KBM-7 (cell line): ENCODE data around the gene ESYT1.

ENCODE experiments used
- DNase-seq: peaks from one replicate; pipeline ENCODE4 v3.0.0-alpha.2; 2015
- in situ Hi-C: fragments of 300-500 bp; cut with MboI; formaldehyde crosslinking; loops from 2 replicates; pipeline ENCODE4 v1.14.3; 2020; ENCODE audit warnings: low sequenced_read_pairs, low pct_unique_long_range_greater_than_20kb, mixed read lengths

Gene ESYT1

GRCh38 chr12:56127888-56128669, at the start of gene ESYT1:
TSS of gene ESYT1 (plus strand) at chr12:56128267. CDS start at chr12:56128320, 53 bp downstream.
- peak; percentile 100 for DNase-seq
- in situ Hi-C loops = no loop called here

DNA sequence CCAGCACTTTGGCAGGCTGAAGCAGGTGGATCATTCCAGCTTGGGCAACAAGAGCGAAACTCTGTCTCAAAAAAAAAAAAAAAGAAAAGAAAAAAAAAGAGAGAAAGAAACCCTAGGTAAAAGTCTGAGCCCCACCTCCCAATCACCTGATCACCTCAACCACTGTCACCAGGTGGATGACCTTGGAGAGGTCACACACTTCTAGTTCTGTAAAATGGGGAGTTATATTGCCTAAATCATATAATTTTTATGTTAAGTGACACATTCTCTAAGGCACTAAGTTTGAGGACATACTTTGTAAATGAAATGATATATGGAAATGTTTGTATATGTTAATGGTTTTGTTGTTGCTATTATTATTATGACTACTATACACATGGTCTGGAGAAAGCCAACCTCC, 49.6 kb upstream of the ESYT1 start:
- in situ Hi-C loops = no loop called here

DNA sequence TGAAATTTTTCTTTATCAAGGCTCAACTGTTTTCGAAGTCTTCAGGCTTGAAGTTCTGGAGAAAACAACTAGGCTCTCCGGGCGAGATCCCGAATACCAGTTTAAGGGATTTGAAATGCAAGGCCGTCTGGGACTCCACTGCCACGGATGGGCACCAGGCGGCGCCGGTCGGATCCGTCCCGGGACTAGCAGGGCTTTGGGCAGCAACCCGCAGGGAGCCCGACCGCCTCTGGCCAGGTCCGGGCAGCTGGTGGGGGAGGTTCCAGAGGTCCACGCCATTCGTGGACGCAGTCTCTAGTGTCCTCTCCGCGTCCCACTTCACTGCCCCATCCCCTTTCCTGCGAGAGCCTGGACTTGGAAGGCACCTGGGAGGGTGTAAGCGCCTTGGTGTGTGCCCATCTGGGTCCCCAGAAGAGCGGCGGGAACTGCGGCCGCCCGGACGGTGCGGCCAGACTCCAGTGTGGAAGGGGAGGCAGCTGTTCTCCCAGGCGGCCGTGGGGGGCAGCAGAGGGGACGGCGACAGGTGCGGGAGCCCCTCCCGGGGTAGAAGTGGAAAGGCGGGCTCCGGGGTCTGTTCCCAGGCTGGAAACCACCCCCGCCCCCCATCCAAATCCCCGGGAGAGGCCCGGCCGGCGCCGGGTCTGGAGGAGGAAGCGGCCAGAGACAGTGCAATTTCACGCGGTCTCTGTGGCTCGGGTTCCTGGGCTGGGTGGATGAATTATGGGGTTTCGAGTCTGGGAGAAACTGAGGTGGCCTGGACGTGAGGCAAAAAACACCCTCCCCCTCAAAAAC, 48.9 kb upstream of the ESYT1 start:
- DNase-seq = peak; percentile 87
- in situ Hi-C loops = no loop called here

More for the DNA sequence above, 49.6 kb upstream of the ESYT1 start:
- no peak for DNase-seq

DNA sequence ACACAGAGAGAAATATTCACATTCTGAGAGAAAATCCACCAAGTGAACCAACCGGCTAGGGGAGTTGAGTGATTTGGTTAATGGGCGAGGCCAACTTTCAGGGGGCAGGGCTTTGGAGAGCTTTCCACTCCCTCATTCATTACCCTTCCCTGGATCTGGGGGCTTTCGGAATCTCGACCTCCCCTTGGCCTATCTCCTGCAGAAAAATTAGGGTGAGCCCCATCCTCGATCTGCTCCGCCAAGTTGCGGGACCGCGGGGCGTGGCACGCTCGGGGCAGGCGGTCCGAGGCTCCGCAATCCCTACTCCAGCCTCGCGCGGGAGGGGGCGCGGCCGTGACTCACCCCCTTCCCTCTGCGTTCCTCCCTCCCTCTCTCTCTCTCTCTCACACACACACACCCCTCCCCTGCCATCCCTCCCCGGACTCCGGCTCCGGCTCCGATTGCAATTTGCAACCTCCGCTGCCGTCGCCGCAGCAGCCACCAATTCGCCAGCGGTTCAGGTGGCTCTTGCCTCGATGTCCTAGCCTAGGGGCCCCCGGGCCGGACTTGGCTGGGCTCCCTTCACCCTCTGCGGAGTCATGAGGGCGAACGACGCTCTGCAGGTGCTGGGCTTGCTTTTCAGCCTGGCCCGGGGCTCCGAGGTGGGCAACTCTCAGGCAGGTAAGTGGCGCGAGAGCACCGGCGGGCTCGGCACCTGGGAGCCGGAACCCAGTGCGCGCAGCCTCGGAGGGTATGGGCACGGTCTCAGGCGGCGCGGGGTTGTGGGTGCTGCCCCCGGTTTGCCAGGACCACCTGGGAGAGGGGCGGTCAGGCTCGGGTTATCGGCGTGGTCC, 48.1 kb upstream of the ESYT1 start, which contains the start of gene ERBB3:
TSS of gene ERBB3 (plus strand) at position 443 of the 833 bp plus-strand sequence. CDS start at position 579, 136 bp downstream.
- in situ Hi-C loops = no loop called here
- DNase-seq = peak; percentile 86

DNA sequence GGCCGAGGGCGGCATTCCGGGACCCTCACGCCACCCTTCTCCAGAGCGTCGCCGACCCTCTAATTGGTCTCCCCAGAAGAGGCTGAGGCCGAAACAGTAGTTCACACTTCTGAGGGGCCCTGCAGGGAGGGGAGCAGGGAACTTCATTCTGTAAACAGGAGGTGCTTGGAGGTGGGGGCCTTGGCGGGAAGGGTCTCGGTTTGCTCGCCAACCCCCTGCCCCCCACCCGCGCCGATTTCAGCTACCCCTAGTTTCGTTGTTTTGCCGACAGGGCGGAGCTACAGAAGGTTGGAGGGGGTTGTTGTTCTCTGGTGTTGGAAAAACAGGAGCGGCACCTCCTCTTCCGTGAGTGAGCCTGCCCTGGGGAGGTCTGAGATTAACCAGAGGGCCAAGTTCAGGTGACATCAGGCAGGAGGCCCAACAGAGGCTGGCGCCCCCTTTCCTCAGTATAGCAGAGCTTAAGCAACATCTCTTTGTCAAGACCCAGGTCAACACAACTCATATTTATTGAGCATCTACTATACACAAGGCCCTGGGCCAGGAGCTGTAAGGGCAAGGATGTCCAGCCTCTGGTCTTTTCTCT, 47.4 kb upstream of the ESYT1 start:
- DNase-seq = no peak

DNA sequence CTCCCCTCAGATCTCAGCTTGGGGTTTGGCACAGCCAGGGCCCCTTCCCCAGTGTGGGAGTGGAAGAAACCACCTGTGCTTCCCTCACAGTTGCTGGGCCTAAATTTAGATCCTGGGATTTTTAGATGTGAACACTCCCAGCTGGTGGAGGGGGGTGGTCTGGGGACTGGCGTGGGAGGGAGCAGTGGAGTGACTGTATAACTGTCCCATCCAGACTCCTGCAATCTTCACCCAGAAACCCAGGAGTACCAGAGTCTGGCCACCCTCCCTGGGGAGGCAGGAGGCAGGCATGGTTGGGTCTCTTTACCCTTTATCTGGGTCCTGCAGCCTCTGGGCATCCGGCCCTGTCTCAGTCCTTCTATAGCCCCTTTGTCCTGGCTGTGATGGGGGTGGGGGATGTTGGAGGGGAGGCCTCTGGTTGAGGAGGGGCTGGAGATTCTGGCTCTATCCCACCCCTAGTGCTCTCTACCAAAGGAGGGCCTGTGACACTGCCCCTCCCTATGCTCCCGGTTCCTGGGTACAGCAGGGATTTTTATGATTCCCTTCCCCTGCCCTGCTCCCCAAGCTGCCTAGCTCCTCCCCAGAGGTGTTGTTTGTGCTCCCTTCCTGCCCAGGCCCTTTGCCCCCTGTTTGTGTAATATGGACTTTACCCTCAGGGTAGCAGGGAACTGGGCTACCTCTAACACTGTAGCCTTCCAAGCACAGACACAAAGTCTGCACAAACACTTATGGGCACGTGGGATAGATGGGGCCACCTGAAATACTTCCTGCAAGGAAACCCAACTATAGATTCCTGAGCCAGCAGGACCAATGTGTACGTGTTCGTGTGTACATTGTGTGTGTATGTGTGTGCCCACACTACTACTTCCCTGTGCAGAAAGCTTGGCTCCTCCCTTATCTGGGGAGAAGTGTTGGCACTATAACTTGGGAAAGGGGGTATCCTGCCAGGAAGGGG, 46.4 kb upstream of the ESYT1 start:
- in situ Hi-C loops = no loop called here
- DNase-seq = no peak

More for the DNA sequence above, 47.4 kb upstream of the ESYT1 start:
- in situ Hi-C loops = no loop called here

- in situ Hi-C loops = no loop called here
- DNase-seq = no peak
Observed at GRCh38 chr12:56082382-56082781, 45.7 kb upstream of the ESYT1 start.

- DNase-seq = no peak
- in situ Hi-C loops = no loop called here
Observed at GRCh38 chr12:56082967-56083366, 45.1 kb upstream of the ESYT1 start.

DNA sequence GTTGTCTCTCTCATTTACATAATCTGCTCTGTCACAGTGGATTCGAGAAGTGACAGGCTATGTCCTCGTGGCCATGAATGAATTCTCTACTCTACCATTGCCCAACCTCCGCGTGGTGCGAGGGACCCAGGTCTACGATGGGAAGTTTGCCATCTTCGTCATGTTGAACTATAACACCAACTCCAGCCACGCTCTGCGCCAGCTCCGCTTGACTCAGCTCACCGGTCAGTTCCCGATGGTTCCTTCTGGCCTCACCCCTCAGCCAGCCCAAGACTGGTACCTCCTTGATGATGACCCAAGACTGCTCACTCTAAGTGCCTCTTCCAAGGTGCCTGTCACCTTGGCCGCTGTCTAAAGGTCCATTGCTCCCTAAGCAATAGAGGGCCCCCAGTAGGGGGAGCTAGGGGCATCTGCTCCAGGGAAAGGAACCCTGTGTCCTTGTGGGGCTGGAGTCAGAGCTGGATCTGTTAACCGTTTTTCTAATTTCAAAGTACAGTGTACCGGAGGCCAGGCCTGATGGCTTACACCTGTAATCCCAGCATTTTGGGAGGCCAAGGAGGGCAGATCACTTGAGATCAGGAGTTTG, 43.0 kb upstream of the ESYT1 start:
- in situ Hi-C loops = no loop called here
- peak; percentile 57 for DNase-seq

DNA sequence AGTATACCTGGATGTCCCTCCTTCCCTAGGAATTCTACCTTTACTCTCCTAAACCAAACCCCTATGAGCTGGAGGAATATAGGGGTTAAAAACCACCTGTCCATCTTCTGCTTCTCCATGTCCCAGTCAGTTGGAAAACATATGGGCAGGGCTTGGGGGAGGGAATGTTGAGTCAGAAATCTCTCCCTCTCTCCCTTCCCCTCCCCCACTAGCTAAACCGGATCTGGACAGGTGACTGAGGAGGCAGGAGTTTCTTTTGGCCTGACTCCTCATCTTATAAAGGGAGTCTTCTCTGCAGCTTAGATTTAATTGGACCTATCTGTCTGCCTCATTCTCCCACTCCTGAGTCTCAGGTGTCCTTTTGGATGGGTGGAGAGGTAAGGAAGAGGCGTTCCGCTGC, 42.0 kb upstream of the ESYT1 start:
- in situ Hi-C loops = no loop called here
- no peak for DNase-seq

- no peak for DNase-seq
- in situ Hi-C loops = no loop called here
Observed at GRCh38 chr12:56086608-56087007, 41.5 kb upstream of the ESYT1 start.

DNA sequence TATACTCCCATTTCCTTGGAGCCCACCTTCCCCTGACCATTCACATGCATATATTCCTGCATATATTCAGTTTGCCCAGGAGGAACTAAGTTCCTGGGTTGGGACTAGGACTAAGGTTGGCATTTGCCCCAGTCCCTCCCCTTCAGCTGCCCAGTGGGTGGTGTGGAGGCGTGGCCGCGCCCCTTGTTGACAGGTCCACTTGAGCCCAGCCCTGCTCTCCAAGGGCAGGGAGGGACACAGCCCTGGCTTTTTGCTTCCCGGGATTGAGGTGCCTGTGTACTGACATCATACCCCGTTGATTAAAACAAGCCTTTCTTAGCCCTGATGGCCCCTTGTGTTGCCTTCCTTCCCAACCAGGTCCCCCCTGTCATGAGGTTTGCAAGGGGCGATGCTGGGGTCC, 40.8 kb upstream of the ESYT1 start:
- in situ Hi-C loops = no loop called here
- DNase-seq = no peak

- in situ Hi-C loops = no loop called here
- DNase-seq = no peak
Observed at GRCh38 chr12:56097738-56098137, 30.3 kb upstream of the ESYT1 start.

GRCh38 chr12:56098592-56098991, 29.5 kb upstream of the ESYT1 start:
- no peak for DNase-seq
- in situ Hi-C loops = no loop called here

- no peak for DNase-seq
- in situ Hi-C loops = no loop called here
Observed at GRCh38 chr12:56099787-56100186, 28.3 kb upstream of the ESYT1 start.

DNA sequence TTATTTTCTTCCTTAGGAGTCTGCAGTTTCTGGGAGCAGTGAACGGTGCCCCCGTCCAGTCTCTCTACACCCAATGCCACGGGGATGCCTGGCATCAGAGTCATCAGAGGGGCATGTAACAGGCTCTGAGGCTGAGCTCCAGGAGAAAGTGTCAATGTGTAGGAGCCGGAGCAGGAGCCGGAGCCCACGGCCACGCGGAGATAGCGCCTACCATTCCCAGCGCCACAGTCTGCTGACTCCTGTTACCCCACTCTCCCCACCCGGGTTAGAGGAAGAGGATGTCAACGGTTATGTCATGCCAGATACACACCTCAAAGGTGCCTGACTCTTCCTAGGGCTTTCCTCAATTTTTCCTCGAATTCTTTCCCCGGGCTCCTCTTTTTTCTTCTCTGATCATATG, 27.0 kb upstream of the ESYT1 start:
- no peak for DNase-seq
- in situ Hi-C loops = no loop called here

- DNase-seq = no peak
- in situ Hi-C loops = no loop called here
Observed at GRCh38 chr12:56102683-56103065, 25.4 kb upstream of the ESYT1 start.
